ENCODE measurements around the gene IP6K3.
A peak's percentile ranks its signal among the peaks of the same experiment; 100 is the strongest.

The IP6K3 gene

GRCh38 chr6:33716890-33717632 lies 29.6 kb downstream of the IP6K3 start:
- in situ Hi-C loops (cut with MboI; ENCODE audit: low pct_unique_long_range_greater_than_20kb, low sequenced_read_pairs, unreplicated experiment), result no loop called here
- no peak for TF ChIP-seq CTCF (IDR thresholded peaks at IDR 0.05; ENCODE audit: extremely low read depth, insufficient read depth, missing control alignments)
- no peak for DNase-seq (ENCODE audit: low spot score)

- in situ Hi-C loops (cut with MboI; ENCODE audit: low pct_unique_long_range_greater_than_20kb, low sequenced_read_pairs, unreplicated experiment), result no loop called here
These were observed 30.3 kb downstream of the IP6K3 start for GRCh38 chr6:33716379-33716778.

GRCh38 chr6:33714385-33715040 lies 32.2 kb downstream of the IP6K3 start:
- in situ Hi-C loops (cut with MboI; ENCODE audit: low pct_unique_long_range_greater_than_20kb, low sequenced_read_pairs, unreplicated experiment), result no loop called here
- DNase-seq (ENCODE audit: low spot score), result no peak
- TF ChIP-seq CTCF (IDR thresholded peaks at IDR 0.05; ENCODE audit: extremely low read depth, insufficient read depth, missing control alignments), result no peak

More at GRCh38 chr6:33716379-33716778, 30.3 kb downstream of the IP6K3 start:
- no peak for TF ChIP-seq CTCF (IDR thresholded peaks at IDR 0.05; ENCODE audit: extremely low read depth, insufficient read depth, missing control alignments)
- DNase-seq (ENCODE audit: low spot score), result no peak

- no peak for TF ChIP-seq CTCF (IDR thresholded peaks at IDR 0.05; ENCODE audit: extremely low read depth, insufficient read depth, missing control alignments)
- in situ Hi-C loops (cut with MboI; ENCODE audit: low pct_unique_long_range_greater_than_20kb, low sequenced_read_pairs, unreplicated experiment), result no loop called here
- DNase-seq (ENCODE audit: low spot score), result no peak
These were observed 32.9 kb downstream of the IP6K3 start for GRCh38 chr6:33713786-33714185.

GRCh38 chr6:33712914-33713313 lies 33.8 kb downstream of the IP6K3 start:
- no peak for DNase-seq (ENCODE audit: low spot score)
- in situ Hi-C loops (cut with MboI; ENCODE audit: low pct_unique_long_range_greater_than_20kb, low sequenced_read_pairs, unreplicated experiment), result no loop called here
- no peak for TF ChIP-seq CTCF (IDR thresholded peaks at IDR 0.05; ENCODE audit: extremely low read depth, insufficient read depth, missing control alignments)

GRCh38 chr6:33711140-33712129 lies 35.3 kb downstream of the IP6K3 start, which contains the start of gene UQCC2:
TSS of gene UQCC2 (minus strand) at chr6:33711700. CDS start at chr6:33711686, 14 bp downstream.
- peak; percentile 70 for TF ChIP-seq CTCF (IDR thresholded peaks at IDR 0.05; ENCODE audit: extremely low read depth, insufficient read depth, missing control alignments)
- DNase-seq (ENCODE audit: low spot score), result peak; percentile 96
- in situ Hi-C loops (cut with MboI; ENCODE audit: low pct_unique_long_range_greater_than_20kb, low sequenced_read_pairs, unreplicated experiment), result no loop called here

Data from GM13977 (cell line).